H9 (cell line): ENCODE data around the gene VAV2. TPM values are rescaled to one million over a fixed set of nuclear protein-coding genes. Genes with fewer than 3 reads are reported as not detected.

Experiments used
- DNase-seq: peaks from one replicate; pipeline ENCODE4 v3.0.0-alpha.2; 2017
- H2AFZ ChIP-seq: one replicate; pipeline ENCODE4 v1.6.1; 2013; ENCODE audit warnings: mild to moderate bottlenecking, low read length, control low read depth, moderate library complexity
- H2AK5ac ChIP-seq: 2 replicates; pipeline ENCODE4 v1.6.1; 2013; ENCODE audit warnings: low read length, control low read depth, mixed read lengths; ENCODE audit not compliant: insufficient read length
- H2BK120ac ChIP-seq: one replicate; pipeline ENCODE4 v1.6.1; 2013; ENCODE audit warnings: low read depth, mild to moderate bottlenecking, low read length, control low read depth, inconsistent platforms; ENCODE audit not compliant: poor library complexity, severe bottlenecking
- H2BK12ac ChIP-seq: 2 replicates; pipeline ENCODE4 v1.6.1; 2013; ENCODE audit warnings: low read length, control low read depth, mixed read lengths, low read depth; ENCODE audit not compliant: insufficient read length
- H2BK15ac ChIP-seq: 2 replicates; pipeline ENCODE4 v1.6.1; 2013; ENCODE audit warnings: low read depth, low read length, control low read depth
- H2BK20ac ChIP-seq: one replicate; pipeline ENCODE4 v1.6.1; 2013; ENCODE audit warnings: low read depth, mild to moderate bottlenecking, low read length, control low read depth, inconsistent platforms; ENCODE audit not compliant: poor library complexity, severe bottlenecking
- H2BK5ac ChIP-seq: 2 replicates; pipeline ENCODE4 v1.6.1; 2013; ENCODE audit warnings: low read length, control low read depth, mixed read lengths; ENCODE audit not compliant: insufficient read length
- H3K14ac ChIP-seq: 2 replicates; pipeline ENCODE4 v1.6.1; 2013; ENCODE audit warnings: low read length, control low read depth; ENCODE audit not compliant: insufficient read depth
- H3K18ac ChIP-seq: 2 replicates; pipeline ENCODE4 v1.6.1; 2013; ENCODE audit warnings: low read depth, mild to moderate bottlenecking, mixed read lengths, low read length, control low read depth; ENCODE audit not compliant: insufficient read length
- H3K23ac ChIP-seq: 2 replicates; pipeline ENCODE4 v1.6.1; 2013; ENCODE audit warnings: low read length, control low read depth, mixed read lengths, low read depth; ENCODE audit not compliant: insufficient read length
- H3K23me2 ChIP-seq: 2 replicates; pipeline ENCODE4 v1.6.1; 2013; ENCODE audit warnings: low read depth, mild to moderate bottlenecking, mixed read lengths, low read length, control low read depth; ENCODE audit not compliant: insufficient read length, poor library complexity, severe bottlenecking
- H3K27ac ChIP-seq: 2 replicates; pipeline ENCODE4 v1.5.1; 2013; ENCODE audit warnings: low read length, control low read depth, mixed read lengths, low read depth; ENCODE audit not compliant: insufficient read length
- H3K27me3 ChIP-seq: 2 replicates; pipeline ENCODE4 v1.6.1; 2013; ENCODE audit warnings: low read length, control low read depth, inconsistent platforms; ENCODE audit not compliant: insufficient read depth
- H3K4ac ChIP-seq: 2 replicates; pipeline ENCODE4 v1.6.1; 2013; ENCODE audit warnings: low read depth, mild to moderate bottlenecking, control low read depth, inconsistent platforms, low read length, moderate library complexity
- H3K4me1 ChIP-seq: 2 replicates; pipeline ENCODE4 v1.6.1; 2013; ENCODE audit warnings: low read length, control low read depth, inconsistent platforms; ENCODE audit not compliant: insufficient read depth
- H3K4me2 ChIP-seq: 2 replicates; pipeline ENCODE4 v1.6.1; 2013; ENCODE audit warnings: low read length, control low read depth, mixed read lengths; ENCODE audit not compliant: insufficient read length, insufficient read depth
- H3K56ac ChIP-seq: 2 replicates; pipeline ENCODE4 v1.6.1; 2013; ENCODE audit warnings: low read depth, mild to moderate bottlenecking, mixed read lengths, low read length, control low read depth; ENCODE audit not compliant: insufficient read length
- H3K79me1 ChIP-seq: 2 replicates; pipeline ENCODE4 v1.6.1; 2013; ENCODE audit warnings: low read depth, mild to moderate bottlenecking, moderate library complexity, low read length, control low read depth, inconsistent platforms; ENCODE audit not compliant: insufficient read depth, poor library complexity, severe bottlenecking
- H3K79me2 ChIP-seq: 2 replicates; pipeline ENCODE4 v1.6.1; 2013; ENCODE audit warnings: low read length, control low read depth, inconsistent platforms; ENCODE audit not compliant: insufficient read depth
- H3K9ac ChIP-seq: 2 replicates; pipeline ENCODE4 v1.6.1; 2013; ENCODE audit warnings: low read length, control low read depth, mixed read lengths; ENCODE audit not compliant: insufficient read length; ENCODE audit errors: extremely low read depth
- H3K9me3 ChIP-seq: one replicate; pipeline ENCODE4 v1.6.1; 2013; ENCODE audit warnings: low read depth, low read length, inconsistent platforms; ENCODE audit not compliant: control insufficient read depth
- H3T11ph ChIP-seq: one replicate; pipeline ENCODE4 v1.6.1; 2013; ENCODE audit warnings: mild to moderate bottlenecking, low read length, control low read depth, inconsistent platforms
- H4K20me1 ChIP-seq: one replicate; pipeline ENCODE4 v1.6.1; 2013; ENCODE audit not compliant: control insufficient read depth, insufficient read length, insufficient read depth
- H4K5ac ChIP-seq: 2 replicates; pipeline ENCODE4 v1.6.1; 2013; ENCODE audit warnings: low read depth, mild to moderate bottlenecking, mixed read lengths, low read length, control low read depth; ENCODE audit not compliant: insufficient read length
- H4K8ac ChIP-seq: replicated peaks from 2 replicates; pipeline ENCODE4 v1.6.1; 2013; ENCODE audit warnings: low read length, control low read depth, mixed read lengths, low read depth; ENCODE audit not compliant: insufficient read length
- H4K91ac ChIP-seq: 2 replicates; pipeline ENCODE4 v1.6.1; 2013; ENCODE audit warnings: low read depth, mild to moderate bottlenecking, moderate library complexity, mixed read lengths, low read length, control low read depth; ENCODE audit not compliant: insufficient read length
- H3K27ac Mint-ChIP-seq, 3 experiments: 2 replicates in 2 of 3; 3 replicates in 1 of 3; pipeline ENCODE4 v1.8.0; 2020 to 2021; ENCODE audit warnings: mixed read lengths in 3 of 3, mild to moderate bottlenecking in 1 of 3, moderate library complexity in 1 of 3
- H3K27me3 Mint-ChIP-seq: 2 replicates; pipeline ENCODE4 v1.8.0; 2021; ENCODE audit warnings: low read depth, mild to moderate bottlenecking, moderate library complexity, mixed read lengths
- H3K36me3 Mint-ChIP-seq, 3 experiments: 2 replicates in 2 of 3; 3 replicates in 1 of 3; pipeline ENCODE4 v1.8.0; 2020 to 2021; ENCODE audit warnings: low read depth in 3 of 3, mixed read lengths in 3 of 3; ENCODE audit not compliant: insufficient read depth in 1 of 3
- H3K4me1 Mint-ChIP-seq, 2 experiments: 2 replicates each; pipeline ENCODE4 v1.8.0; 2020; ENCODE audit warnings: mixed read lengths in 2 of 2
- H3K4me3 Mint-ChIP-seq, 2 experiments: 2 replicates in 1 of 2; 3 replicates in 1 of 2; pipeline ENCODE4 v1.8.0; 2020 to 2021; ENCODE audit warnings: mild to moderate bottlenecking in 2 of 2, mixed read lengths in 2 of 2, moderate library complexity in 1 of 2
- H3K9me3 Mint-ChIP-seq, 2 experiments: 2 replicates in 1 of 2; 3 replicates in 1 of 2; pipeline ENCODE4 v1.8.0; 2020; ENCODE audit warnings: mild to moderate bottlenecking in 2 of 2, mixed read lengths in 2 of 2, moderate library complexity in 1 of 2
- CTCF ChIP-seq: fragments of 200-600 bp; sonication (generic); conservative IDR thresholded peaks from 3 replicates; pipeline ENCODE4 v1.8.0; 2021; ENCODE audit warnings: antibody characterized with exemption, mild to moderate bottlenecking
- WGBS: extraction: QIAGEN DNeasy Blood & Tissue Kit; methylation state at CpG from one replicate; pipeline ENCODE4 v1.1.7; 2013; ENCODE audit warnings: missing lambda C conversion rate, low lambda C conversion rate, mixed read lengths; ENCODE audit not compliant: insufficient read length; ENCODE audit errors: extremely low coverage; 5-methylcytosine and 5-hydroxymethylcytosine counted together
- total RNA-seq: library from RNA; stranded (reverse); gene quantifications from 2 replicates; pipeline ENCODE4 v1.2.1, GENCODE V29; 2021

Gene VAV2
- total RNA-seq, 1 experiment from 2014 or later, result 58.7 TPM

GRCh38 chr9:133973791-133974630, 18.1 kb downstream of the VAV2 start:
- H3K27ac Mint-ChIP-seq, result peak overlapping the region; percentile 25 to 68 (median 31); a peak in 2 of 7 replicates
- Histone ChIP-seq H3K23ac (no peak overlapping the region), H3K4me2 (no peak overlapping the region), H3K27me3 (no peaks in the 10 kb centered on the region), H3K23me2 (no peaks in the 10 kb centered on the region), H2BK5ac (no peak overlapping the region), H2AFZ (no peak overlapping the region), H3K4me1 (no peaks in the 10 kb centered on the region; the same call in 1 of the 2 replicates), H3K18ac (no peak overlapping the region), H3K9me3 (no peaks in the 10 kb centered on the region), H2BK15ac (no peak overlapping the region), H2BK20ac (no peak overlapping the region), H3K4ac (no peak overlapping the region), H4K91ac (no peak overlapping the region), H3K79me2 (peaks cover 29% of the 10 kb centered on the region; the same call in 1 of the 2 replicates), H4K8ac (no peak overlapping the region), H3K14ac (no peak overlapping the region), H2BK120ac (no peak overlapping the region), H2AK5ac (no peak overlapping the region), H3T11ph (no peak overlapping the region), H3K79me1 (no peaks in the 10 kb centered on the region), H3K9ac (no peak overlapping the region), H3K56ac (no peak overlapping the region), H2BK12ac (no peak overlapping the region), H4K5ac (no peak overlapping the region), H3K27ac (no peak overlapping the region), H4K20me1 (peaks cover 4% of the 10 kb centered on the region)
- H3K9me3 Mint-ChIP-seq, result no peaks in the 10 kb centered on the region
- TF ChIP-seq CTCF, result no peak
- H3K27me3 Mint-ChIP-seq, result no peaks in the 10 kb centered on the region
- no peak for DNase-seq
- H3K4me3 Mint-ChIP-seq, result no peak overlapping the region
- no peaks in the 10 kb centered on the region; a peak in 2 of 7 replicates for H3K36me3 Mint-ChIP-seq
- peaks cover 49 to 55% of the 10 kb centered on the region in 2 experiments for H3K4me1 Mint-ChIP-seq
- no CpG with 5 or more reads among the region's 22 CpGs for WGBS
